Sigmoid colon (tissue), 7 donors: Measurements from ENCODE around the gene CHCHD6. TPM values are rescaled to one million over a fixed set of nuclear protein-coding genes. Genes with fewer than 3 reads are reported as not detected.

Experiments
- DNase-seq: peaks from one replicate; pipeline ENCODE4 v3.0.0-alpha.2; 2019
- H3K27ac ChIP-seq, 4 donors: fragments of 200-600 bp; sonication (generic); one replicate each; pipeline ENCODE4 v1.5.1; 2016 to 2019; ENCODE audit warnings: mild to moderate bottlenecking in 1 of 4
- H3K27me3 ChIP-seq, 3 donors: fragments of 200-600 bp; sonication (generic); one replicate each; pipeline ENCODE4 v1.5.1; 2019; ENCODE audit warnings: mild to moderate bottlenecking in 1 of 3
- H3K36me3 ChIP-seq, 4 donors: fragments of 200-600 bp; sonication (generic); one replicate each; pipeline ENCODE4 v1.5.1; 2016 to 2019
- H3K4me1 ChIP-seq, 4 donors: fragments of 200-600 bp; sonication (generic); one replicate each; pipeline ENCODE4 v1.5.1; 2017 to 2019
- H3K4me3 ChIP-seq, 4 donors: fragments of 200-600 bp; sonication (generic); one replicate each; pipeline ENCODE4 v1.5.1; 2017 to 2019; ENCODE audit warnings: mild to moderate bottlenecking in 2 of 4, moderate library complexity in 1 of 4
- H3K9me3 ChIP-seq, 4 donors: fragments of 200-600 bp in 3 of 4; sonication (generic) in 3 of 4; one replicate each; pipeline versions ENCODE4 v1.5.1 to v1.6.1; 2013 to 2019
- EP300 ChIP-seq, 4 donors: sonication (generic); formaldehyde crosslinking; IDR thresholded peaks; one replicate each; pipeline ENCODE4 v1.6.1; 2017; ENCODE audit warnings: antibody characterized with exemption in 4 of 4
- POLR2A ChIP-seq, 2 donors: fragments of 450-650 bp; IDR thresholded peaks; one replicate each; pipeline ENCODE4 v1.6.1; 2016; ENCODE audit warnings: antibody characterized with exemption in 2 of 2, mild to moderate bottlenecking in 2 of 2, moderate library complexity in 2 of 2
- POLR2AphosphoS5 ChIP-seq, 4 donors: sonication (generic); formaldehyde crosslinking; IDR thresholded peaks; one replicate each; pipeline ENCODE4 v1.6.1; 2017; ENCODE audit warnings: antibody characterized with exemption in 4 of 4
- WGBS, 2 donors: extraction: QIAGEN DNeasy Blood & Tissue Kit; methylation state at CpG; one replicate each; pipeline ENCODE4 v1.1.7; 2013; 5-methylcytosine and 5-hydroxymethylcytosine counted together
- intact Hi-C: fragments of 100-400 bp; cut with DNase I; formaldehyde crosslinking; loops from one replicate; pipeline ENCODE4 v1.15.1; 2023
- polyA plus RNA-seq, 3 donors: library from polyadenylated mRNA; stranded (reverse); fragments of 200-250 nt; gene quantifications; one replicate each; pipeline ENCODE4 v1.2.3, GENCODE V29; 2013
- total RNA-seq, 4 donors: library from RNA; depleted of rRNA; stranded (reverse); fragments of >200 nt; gene quantifications; one replicate each; pipeline ENCODE4 v1.1.0, GENCODE V29; 2016
- TF ChIP-seq, protein P1 (sequence below), 4 experiments: fragments of 450-650 bp in 3 of 4; fragments of 200-600 bp in 1 of 4; IDR thresholded peaks; one replicate each; pipeline ENCODE4 v1.5.1; 2016 to 2019; ENCODE audit warnings: antibody characterized with exemption in 4 of 4, mild to moderate bottlenecking in 3 of 4, moderate library complexity in 2 of 4
- donor health status: healthy with polysubstance abuse.
- donor health status: Bipolar disorder and iron deficiency.
- donor health status: healthy.

The CHCHD6 gene
- total and polyA plus RNA-seq, 7 donors: 8.0 to 20.9 (median 14.4) TPM

GRCh38 chr3:126718561-126719445, 14.8 kb downstream of the CHCHD6 start:
- Histone ChIP-seq H3K9me3 (no peaks in the 10 kb centered on the region), H3K27me3 (no peaks in the 10 kb centered on the region), H3K36me3 (no peaks in the 10 kb centered on the region), H3K27ac (no peak overlapping the region), H3K4me1 (no peaks in the 10 kb centered on the region), H3K4me3 (no peak overlapping the region)
- 91% methylated on average over 20 of the region's 20 CpGs for WGBS, 2 donors
- no peak for TF ChIP-seq POLR2A (IDR thresholded peaks at IDR 0.05)
- TF ChIP-seq POLR2AphosphoS5 (IDR thresholded peaks at IDR 0.05): no peak
- no peak for TF ChIP-seq EP300 (IDR thresholded peaks at IDR 0.05)
- TF ChIP-seq, protein P1, sequence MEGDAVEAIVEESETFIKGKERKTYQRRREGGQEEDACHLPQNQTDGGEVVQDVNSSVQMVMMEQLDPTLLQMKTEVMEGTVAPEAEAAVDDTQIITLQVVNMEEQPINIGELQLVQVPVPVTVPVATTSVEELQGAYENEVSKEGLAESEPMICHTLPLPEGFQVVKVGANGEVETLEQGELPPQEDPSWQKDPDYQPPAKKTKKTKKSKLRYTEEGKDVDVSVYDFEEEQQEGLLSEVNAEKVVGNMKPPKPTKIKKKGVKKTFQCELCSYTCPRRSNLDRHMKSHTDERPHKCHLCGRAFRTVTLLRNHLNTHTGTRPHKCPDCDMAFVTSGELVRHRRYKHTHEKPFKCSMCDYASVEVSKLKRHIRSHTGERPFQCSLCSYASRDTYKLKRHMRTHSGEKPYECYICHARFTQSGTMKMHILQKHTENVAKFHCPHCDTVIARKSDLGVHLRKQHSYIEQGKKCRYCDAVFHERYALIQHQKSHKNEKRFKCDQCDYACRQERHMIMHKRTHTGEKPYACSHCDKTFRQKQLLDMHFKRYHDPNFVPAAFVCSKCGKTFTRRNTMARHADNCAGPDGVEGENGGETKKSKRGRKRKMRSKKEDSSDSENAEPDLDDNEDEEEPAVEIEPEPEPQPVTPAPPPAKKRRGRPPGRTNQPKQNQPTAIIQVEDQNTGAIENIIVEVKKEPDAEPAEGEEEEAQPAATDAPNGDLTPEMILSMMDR (IDR thresholded peaks at IDR 0.05): no peak
- no peak for DNase-seq
- intact Hi-C loops: no loop called here

DNA sequence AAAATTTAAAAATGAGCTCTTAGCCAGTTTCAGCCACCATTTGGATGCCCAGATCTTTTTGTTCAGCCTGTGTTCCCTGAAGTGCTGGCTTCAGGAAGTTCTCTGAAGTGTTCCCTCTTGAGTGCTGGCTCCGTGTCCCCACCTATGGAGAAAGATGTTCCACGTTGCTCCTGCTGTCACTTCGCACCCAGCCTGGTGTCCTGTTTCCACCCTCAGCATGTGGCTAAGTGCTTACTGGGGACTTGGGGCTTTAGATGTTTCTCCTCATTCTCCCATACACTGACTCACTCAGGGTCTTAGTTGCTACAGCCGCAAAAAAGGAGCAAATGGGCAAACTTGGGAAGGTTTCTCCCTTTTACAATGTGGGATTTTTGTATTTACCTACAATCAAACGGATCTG, 16.6 kb downstream of the CHCHD6 start:
- H3K36me3 ChIP-seq: no peaks in the 10 kb centered on the region
- H3K4me3 ChIP-seq: no peak overlapping the region
- intact Hi-C loops: no loop called here
- H3K4me1 ChIP-seq: no peaks in the 10 kb centered on the region
- 92 to 93% methylated on average over 5 of the region's 5 CpGs for WGBS, 2 donors
- no peaks in the 10 kb centered on the region for H3K9me3 ChIP-seq
- no peak for DNase-seq
- TF ChIP-seq POLR2AphosphoS5 (IDR thresholded peaks at IDR 0.05) (no peak), POLR2A (IDR thresholded peaks at IDR 0.05) (no peak), EP300 (IDR thresholded peaks at IDR 0.05) (no peak)
- TF ChIP-seq, protein P1 (IDR thresholded peaks at IDR 0.05): no peak
- no peaks in the 10 kb centered on the region for H3K27me3 ChIP-seq
- no peak overlapping the region for H3K27ac ChIP-seq

DNA sequence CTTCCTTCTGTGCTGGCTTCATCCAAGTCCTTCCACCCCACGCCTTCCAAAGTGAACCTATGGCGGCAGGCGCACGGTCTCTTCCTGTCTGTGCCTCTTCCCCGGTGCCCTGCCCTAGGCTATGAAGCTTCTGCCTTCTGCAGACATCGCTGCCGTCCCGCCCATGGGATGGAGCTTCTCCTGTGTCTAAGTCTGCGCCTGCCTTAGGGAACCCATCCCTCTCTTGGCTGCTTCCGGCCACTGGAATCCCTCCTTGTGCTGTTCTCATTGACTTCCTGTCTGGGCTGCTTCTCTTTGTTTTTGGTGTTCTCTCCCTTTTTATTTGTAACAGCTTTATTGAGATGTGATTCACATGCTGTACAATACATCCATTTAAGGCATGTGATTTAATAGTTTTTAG, 17.2 kb downstream of the CHCHD6 start:
- TF ChIP-seq EP300 (IDR thresholded peaks at IDR 0.05): no peak
- TF ChIP-seq, protein P1 (IDR thresholded peaks at IDR 0.05): no peak
- TF ChIP-seq POLR2A (IDR thresholded peaks at IDR 0.05): no peak
- TF ChIP-seq POLR2AphosphoS5 (IDR thresholded peaks at IDR 0.05): no peak
- DNase-seq: no peak
- Histone ChIP-seq H3K4me3 (no peak overlapping the region), H3K9me3 (no peaks in the 10 kb centered on the region), H3K27ac (no peak overlapping the region), H3K4me1 (no peaks in the 10 kb centered on the region), H3K27me3 (no peaks in the 10 kb centered on the region), H3K36me3 (no peaks in the 10 kb centered on the region)
- WGBS, 2 donors: 96 to 98% methylated on average over 10 of the region's 10 CpGs
- intact Hi-C loops: no loop called here

DNA sequence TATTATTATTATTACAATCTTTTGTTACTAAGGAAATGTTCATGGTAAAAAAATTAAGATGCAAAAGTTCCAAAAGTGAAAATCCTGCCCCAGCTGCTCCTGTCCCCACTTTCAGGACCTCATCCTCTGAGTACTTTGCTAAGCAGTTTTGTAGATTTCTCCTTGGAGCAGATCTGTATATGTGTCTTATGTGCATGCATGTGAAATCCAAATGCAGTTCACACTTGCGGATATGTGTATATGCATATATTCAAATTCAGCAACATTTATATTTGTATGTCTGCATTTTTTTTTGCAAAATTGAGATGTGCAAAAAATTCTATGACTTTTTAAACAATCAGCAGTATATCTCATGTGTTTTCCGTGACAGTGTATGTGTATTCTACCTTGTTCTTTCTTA, 19.2 kb downstream of the CHCHD6 start:
- Histone ChIP-seq H3K27ac (no peak overlapping the region), H3K36me3 (peaks cover 0 to 13% (median 0%) of the 10 kb centered on the region in 4 donors), H3K4me3 (no peak overlapping the region), H3K9me3 (no peaks in the 10 kb centered on the region), H3K27me3 (no peaks in the 10 kb centered on the region), H3K4me1 (no peaks in the 10 kb centered on the region)
- DNase-seq: no peak
- 94 to 98% methylated on average over 2 of the region's 2 CpGs for WGBS, 2 donors
- TF ChIP-seq EP300 (IDR thresholded peaks at IDR 0.05) (no peak), POLR2A (IDR thresholded peaks at IDR 0.05) (no peak), POLR2AphosphoS5 (IDR thresholded peaks at IDR 0.05) (no peak)
- TF ChIP-seq, protein P1 (IDR thresholded peaks at IDR 0.05): no peak
- intact Hi-C loops: no loop called here
